ENCODE measurements around the gene MLC1.

Gene MLC1

DNA sequence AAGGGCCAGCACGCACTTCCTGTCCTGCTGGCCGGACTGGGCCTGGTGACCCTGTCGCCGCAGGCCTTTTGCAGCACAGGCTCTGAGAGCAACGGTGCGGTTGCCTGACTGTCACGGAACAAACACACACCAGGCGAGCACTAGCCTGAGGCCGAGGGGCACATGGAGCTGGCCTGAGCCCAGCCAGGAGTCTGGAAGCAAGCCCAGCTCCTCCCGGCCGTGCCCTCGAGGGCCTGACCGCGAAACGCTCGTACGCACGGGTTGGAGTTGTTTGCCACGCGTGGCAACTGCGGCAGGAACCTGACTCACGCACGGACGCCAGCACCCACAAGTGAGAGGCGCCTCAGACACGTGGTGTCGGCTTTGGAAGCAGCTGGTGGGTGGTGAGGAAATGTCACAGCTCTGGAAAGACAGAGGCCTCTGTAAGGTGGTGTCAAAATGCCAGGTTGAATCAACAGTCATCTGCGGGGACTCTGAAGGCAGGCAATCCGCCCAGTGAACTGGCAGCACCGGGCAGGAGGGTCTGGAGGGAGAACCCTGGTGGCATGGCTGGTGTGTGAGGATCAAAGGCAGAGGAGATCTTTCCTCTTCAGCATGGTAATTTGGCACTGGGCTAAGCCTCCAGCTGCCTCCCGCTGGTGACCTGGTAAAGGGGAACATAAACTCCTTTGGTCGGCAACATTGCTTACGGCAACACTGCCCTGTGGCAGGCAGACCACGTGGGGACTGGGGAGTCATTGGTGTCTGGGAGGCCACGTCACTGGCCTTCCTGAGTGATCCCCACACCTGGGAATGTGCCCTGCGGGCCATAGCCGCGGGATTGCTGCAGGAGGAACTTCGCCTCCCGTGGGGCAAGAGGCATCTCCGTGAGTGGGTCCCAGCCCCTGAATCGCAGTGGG is 57.3 kb downstream of the MLC1 start:
- TF ChIP-seq POLR2AphosphoS5 (IDR thresholded peaks at IDR 0.05; ENCODE audit: low read depth, low read length): no peak
- no peak for TF ChIP-seq TAF1 (IDR thresholded peaks at IDR 0.05; ENCODE audit: borderline replicate concordance, low read depth, low read length)
- TF ChIP-seq POLR2A (IDR thresholded peaks at IDR 0.05; ENCODE audit: low read depth, low read length): no peak
- FAIRE-seq (no peak), DNase-seq (ENCODE audit: insufficient read length) (peak; percentile 29)

DNA sequence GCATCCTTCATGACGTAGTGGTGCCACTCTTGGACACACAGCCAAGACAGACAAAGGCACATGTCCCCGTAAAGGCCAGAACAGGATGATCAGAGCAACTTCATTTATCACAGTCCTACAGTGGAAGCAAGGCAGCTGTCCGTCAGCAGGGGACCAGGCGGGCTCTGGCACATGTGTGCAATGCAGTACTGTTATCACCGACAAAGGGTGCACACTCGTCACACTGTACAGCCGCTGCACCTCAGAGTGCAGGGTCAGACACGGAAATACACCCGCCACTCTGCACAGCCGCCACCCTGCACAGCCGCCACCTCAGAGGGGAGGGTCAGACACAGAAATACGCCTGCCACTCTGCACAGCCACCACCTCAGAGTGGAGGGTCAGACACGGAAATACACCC is 59.2 kb downstream of the MLC1 start:
- TF ChIP-seq TAF1 (IDR thresholded peaks at IDR 0.05; ENCODE audit: borderline replicate concordance, low read depth, low read length) (no peak), POLR2A (IDR thresholded peaks at IDR 0.05; ENCODE audit: low read depth, low read length) (no peak), POLR2AphosphoS5 (IDR thresholded peaks at IDR 0.05; ENCODE audit: low read depth, low read length) (no peak)

DNA sequence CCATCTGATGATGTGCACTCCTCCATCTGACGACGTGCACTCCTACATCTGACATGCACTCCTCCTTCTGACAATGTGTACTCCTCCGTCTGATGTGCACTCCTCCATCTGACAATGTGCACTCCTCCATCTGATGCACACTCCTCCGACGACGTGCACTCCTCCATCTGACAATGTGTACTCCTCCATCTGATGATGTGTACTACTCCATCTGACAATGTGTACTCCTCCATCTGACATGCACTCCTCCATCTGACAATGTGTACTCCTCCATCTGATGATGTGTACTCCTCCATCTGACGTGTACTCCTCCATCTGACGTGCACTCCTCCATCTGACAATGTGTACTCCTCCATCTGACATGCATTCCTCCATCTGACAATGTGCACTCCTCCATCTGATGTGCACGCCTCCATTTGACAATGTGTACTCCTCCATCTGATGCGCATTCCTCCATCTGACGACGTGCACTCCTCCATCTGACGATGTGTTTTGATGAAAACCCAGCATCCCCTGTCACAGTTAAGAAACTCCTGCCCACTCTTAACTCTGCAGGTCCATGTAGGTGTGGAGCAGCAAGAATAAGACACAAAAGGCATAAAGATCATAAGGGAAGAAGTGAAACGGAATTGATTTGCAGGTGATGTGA is 62.9 kb downstream of the MLC1 start:
- FAIRE-seq: no peak
- no peak for TF ChIP-seq POLR2AphosphoS5 (IDR thresholded peaks at IDR 0.05; ENCODE audit: low read depth, low read length)
- TF ChIP-seq TAF1 (IDR thresholded peaks at IDR 0.05; ENCODE audit: borderline replicate concordance, low read depth, low read length): no peak
- TF ChIP-seq POLR2A (IDR thresholded peaks at IDR 0.05; ENCODE audit: low read depth, low read length): no peak
- no peak for DNase-seq (ENCODE audit: insufficient read length)

More for the DNA sequence above, 59.2 kb downstream of the MLC1 start:
- DNase-seq (ENCODE audit: insufficient read length) (no peak), FAIRE-seq (no peak)

DNA sequence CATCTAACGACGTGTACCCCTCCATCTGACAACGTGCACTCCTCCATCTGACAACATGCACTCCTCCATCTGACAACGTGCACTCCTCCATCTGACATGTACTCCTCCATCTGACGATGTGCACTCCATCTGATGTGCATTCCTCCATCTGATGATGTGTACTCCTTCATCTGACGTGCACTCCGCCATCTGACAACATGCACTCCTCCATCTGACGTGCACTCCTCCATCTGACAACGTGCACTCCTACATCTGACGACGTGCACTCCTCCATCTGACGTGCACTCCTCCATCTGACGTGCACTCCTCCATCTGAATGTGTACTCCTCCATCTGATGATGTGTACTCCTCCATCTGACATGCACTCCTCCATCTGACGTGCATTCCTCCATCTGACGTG is 64.6 kb downstream of the MLC1 start:
- DNase-seq (ENCODE audit: insufficient read length) (no peak), FAIRE-seq (no peak)
- TF ChIP-seq POLR2A (IDR thresholded peaks at IDR 0.05; ENCODE audit: low read depth, low read length): no peak
- no peak for TF ChIP-seq POLR2AphosphoS5 (IDR thresholded peaks at IDR 0.05; ENCODE audit: low read depth, low read length)
- no peak for TF ChIP-seq TAF1 (IDR thresholded peaks at IDR 0.05; ENCODE audit: borderline replicate concordance, low read depth, low read length)

DNA sequence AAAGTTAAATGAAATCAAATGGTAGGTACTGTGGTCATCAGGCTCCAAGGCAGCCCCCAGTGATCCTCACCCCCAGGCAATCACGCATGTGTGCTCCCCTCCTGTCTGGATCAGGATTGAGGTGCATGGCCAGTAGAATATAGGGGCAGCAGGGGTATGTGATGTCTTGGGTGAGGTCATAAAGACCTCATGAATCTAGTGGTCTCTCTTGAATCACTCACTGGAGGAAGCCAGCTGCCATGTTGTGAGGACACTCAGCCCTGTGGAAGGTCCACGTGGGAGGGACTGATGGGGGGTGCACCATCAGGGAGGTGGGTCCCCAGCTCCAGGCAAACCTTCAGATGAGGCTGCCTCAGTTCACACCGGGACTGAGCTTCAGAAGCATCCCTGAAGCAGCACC is 65.9 kb downstream of the MLC1 start:
- no peak for DNase-seq (ENCODE audit: insufficient read length)
- no peak for FAIRE-seq
- TF ChIP-seq POLR2AphosphoS5 (IDR thresholded peaks at IDR 0.05; ENCODE audit: low read depth, low read length): no peak
- no peak for TF ChIP-seq TAF1 (IDR thresholded peaks at IDR 0.05; ENCODE audit: borderline replicate concordance, low read depth, low read length)
- TF ChIP-seq POLR2A (IDR thresholded peaks at IDR 0.05; ENCODE audit: low read depth, low read length): no peak

DNA sequence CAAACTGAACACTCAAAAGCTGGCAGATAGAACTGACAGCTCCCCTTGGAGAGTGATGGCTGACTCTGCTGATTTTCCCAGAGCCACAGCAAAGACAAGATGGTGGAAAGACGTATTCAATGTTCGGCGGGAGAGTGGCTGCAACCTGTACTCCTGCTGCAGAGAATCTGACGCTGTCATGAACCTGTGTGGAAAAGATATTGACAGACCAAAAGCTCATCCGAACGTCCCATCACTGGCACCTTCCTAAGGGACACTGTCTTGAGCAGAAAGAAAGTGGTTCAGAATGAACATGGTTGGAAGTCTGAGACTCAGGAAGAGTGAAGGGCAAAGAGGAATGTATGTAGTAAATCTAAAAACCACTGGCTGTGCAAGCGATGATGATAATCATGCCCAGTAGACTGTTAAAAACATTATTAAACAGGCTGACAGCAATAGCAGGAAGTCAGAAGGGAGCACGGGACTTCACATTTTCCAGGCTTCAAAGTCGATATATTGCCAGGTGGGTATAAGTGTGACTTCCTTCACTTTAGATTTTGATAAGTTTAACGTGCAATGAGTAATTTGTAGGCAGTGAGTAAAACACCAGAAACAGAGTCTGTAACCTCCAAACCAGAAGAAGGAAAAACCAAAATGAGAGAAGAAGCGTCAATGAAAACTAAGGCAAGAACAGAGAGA is 66.5 kb downstream of the MLC1 start:
- DNase-seq (ENCODE audit: insufficient read length) (no peak), FAIRE-seq (no peak)
- TF ChIP-seq POLR2A (IDR thresholded peaks at IDR 0.05; ENCODE audit: low read depth, low read length) (no peak), POLR2AphosphoS5 (IDR thresholded peaks at IDR 0.05; ENCODE audit: low read depth, low read length) (no peak), TAF1 (IDR thresholded peaks at IDR 0.05; ENCODE audit: borderline replicate concordance, low read depth, low read length) (no peak)

DNA sequence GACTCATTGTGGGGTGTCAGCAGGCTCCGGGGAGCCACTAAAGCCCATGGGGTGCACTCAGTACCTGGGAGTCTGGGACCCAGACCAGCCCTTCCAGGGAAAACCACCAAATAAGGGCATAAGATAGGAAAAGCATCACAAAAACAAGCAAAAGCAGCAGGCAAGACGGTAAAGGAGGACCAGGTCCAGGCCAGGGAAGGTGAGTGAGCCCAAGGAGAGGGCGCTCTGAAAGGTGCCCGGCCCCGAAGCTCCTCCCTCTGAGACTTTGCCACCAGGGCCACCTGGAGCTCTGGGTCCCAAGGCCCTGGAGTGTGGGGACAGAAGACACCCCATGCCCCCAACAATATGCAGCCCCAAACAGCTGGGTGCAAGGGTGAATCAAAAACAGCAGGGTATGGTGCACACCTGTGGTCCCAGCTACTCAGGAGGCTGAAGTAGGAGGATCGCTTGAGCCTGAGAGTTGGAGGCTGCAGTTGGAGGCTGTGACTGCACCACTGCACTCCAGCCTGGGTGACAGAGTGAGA is 67.5 kb downstream of the MLC1 start:
- TF ChIP-seq POLR2A (IDR thresholded peaks at IDR 0.05; ENCODE audit: low read depth, low read length) (no peak), TAF1 (IDR thresholded peaks at IDR 0.05; ENCODE audit: borderline replicate concordance, low read depth, low read length) (no peak), POLR2AphosphoS5 (IDR thresholded peaks at IDR 0.05; ENCODE audit: low read depth, low read length) (no peak)
- FAIRE-seq (no peak), DNase-seq (ENCODE audit: insufficient read length) (no peak)

DNA sequence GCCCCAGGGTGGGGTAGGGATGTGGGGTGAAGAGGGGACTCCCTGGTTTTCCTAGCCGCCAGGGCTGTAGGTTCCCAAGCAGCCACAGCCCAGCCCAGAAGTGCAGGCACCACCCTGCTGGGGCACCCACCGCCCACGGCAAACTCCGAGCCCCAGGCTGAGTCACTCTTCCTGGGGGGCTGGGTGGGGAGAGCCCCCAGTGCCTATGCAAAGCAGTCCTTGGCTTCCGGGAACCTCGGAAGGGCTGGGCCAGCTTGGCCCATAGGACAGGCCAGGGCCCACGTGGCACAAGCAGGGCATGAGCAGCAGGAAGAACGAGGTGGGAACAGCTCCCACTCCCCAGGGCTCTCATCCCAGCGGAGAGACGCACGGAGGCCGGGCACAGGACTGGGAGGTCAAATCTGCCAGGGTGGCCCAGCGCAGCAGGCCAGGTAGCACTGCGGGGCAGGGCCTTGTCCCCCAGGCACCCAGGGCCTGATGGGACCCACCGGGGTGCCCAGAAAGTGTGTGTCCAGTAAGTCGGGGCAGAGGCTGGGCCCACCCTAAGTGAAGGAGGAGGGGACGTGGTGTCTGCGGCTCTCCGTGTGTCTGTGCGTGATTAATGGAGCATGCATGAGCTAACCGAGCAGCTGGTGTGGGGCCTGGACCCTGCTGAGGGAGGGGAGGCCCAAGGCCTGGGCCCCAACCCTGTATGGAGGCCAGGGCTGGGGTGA is 68.1 kb downstream of the MLC1 start:
- FAIRE-seq (peak; percentile 98), DNase-seq (ENCODE audit: insufficient read length) (peak; percentile 77)
- no peak for TF ChIP-seq TAF1 (IDR thresholded peaks at IDR 0.05; ENCODE audit: borderline replicate concordance, low read depth, low read length)
- TF ChIP-seq POLR2A (IDR thresholded peaks at IDR 0.05; ENCODE audit: low read depth, low read length): peak; percentile 52; the same call in 1 of the 2 replicates

DNA sequence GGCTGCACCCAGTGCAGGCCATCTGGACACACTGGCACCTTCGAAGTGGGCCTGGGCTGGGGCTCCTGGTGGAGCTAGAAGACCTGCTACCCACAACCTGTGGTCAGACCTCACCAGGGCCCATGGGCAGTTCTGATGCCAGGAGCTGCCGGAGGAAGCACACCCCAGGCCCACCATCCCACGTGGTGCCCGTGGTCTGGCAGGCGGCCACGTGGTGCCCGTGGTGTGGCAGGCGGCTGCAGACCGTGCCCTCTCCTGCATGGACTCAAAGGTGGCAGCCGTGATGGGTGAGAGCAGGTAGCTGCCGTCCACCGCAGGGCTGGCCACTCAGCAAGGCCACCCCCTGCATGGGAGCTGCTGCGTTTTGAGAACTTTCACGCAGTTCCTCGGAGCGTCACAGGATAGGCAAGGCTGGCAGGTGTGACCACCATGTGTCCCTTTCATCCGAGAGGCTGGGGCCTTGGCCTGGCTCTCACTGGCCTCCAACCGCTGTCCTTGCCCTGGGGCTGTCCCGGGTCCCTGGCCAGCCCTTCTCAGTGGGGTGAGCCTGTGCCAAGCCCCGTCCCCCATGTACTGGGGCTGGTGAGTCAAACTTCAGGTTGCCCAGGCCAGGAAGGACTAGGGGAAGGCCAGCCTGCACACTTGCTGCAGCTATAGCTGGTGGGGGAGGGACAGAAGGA is 68.8 kb downstream of the MLC1 start:
- peak; percentile 21 for DNase-seq (ENCODE audit: insufficient read length)
- FAIRE-seq: peak; percentile 53
- TF ChIP-seq POLR2AphosphoS5 (IDR thresholded peaks at IDR 0.05; ENCODE audit: low read depth, low read length) (no peak), POLR2A (IDR thresholded peaks at IDR 0.05; ENCODE audit: low read depth, low read length) (no peak), TAF1 (IDR thresholded peaks at IDR 0.05; ENCODE audit: borderline replicate concordance, low read depth, low read length) (no peak)

Measured in GM12892 (cell line).